GM19372 (cell line): ENCODE measurements around the gene KATNA1.
"Not testable (repeated sequence)": the region's sequence is repeated elsewhere in the genome, so short reads cannot be mapped to it uniquely, and the experiment has no call there.

ENCODE experiments used
- ATAC-seq: cut with Tn5 transposase; IDR thresholded peaks from one replicate; pipeline ENCODE4 v1.9.1; 2021; ENCODE audit warnings: mild to moderate bottlenecking, low read depth, moderate library complexity; ENCODE audit not compliant: unreplicated experiment

Gene KATNA1

GRCh38 chr6:149648148-149649145 is at the start of gene KATNA1:
KATNA1 (minus strand) TSS chr6:149648714; CDS start chr6:149638547, 10,167 bp downstream.
- ATAC-seq, result peak; percentile 89

- ATAC-seq, result no peak
Observed at GRCh38 chr6:149698175-149698574, 49.7 kb upstream of the KATNA1 start.

GRCh38 chr6:149696901-149697300 is 48.4 kb upstream of the KATNA1 start:
- no peak for ATAC-seq

- ATAC-seq, result no peak
Observed at GRCh38 chr6:149694921-149695320, 46.4 kb upstream of the KATNA1 start.

GRCh38 chr6:149691201-149691600 is 42.7 kb upstream of the KATNA1 start:
- ATAC-seq, result no peak

GRCh38 chr6:149686230-149686629 is 37.7 kb upstream of the KATNA1 start:
- ATAC-seq, result no peak

DNA sequence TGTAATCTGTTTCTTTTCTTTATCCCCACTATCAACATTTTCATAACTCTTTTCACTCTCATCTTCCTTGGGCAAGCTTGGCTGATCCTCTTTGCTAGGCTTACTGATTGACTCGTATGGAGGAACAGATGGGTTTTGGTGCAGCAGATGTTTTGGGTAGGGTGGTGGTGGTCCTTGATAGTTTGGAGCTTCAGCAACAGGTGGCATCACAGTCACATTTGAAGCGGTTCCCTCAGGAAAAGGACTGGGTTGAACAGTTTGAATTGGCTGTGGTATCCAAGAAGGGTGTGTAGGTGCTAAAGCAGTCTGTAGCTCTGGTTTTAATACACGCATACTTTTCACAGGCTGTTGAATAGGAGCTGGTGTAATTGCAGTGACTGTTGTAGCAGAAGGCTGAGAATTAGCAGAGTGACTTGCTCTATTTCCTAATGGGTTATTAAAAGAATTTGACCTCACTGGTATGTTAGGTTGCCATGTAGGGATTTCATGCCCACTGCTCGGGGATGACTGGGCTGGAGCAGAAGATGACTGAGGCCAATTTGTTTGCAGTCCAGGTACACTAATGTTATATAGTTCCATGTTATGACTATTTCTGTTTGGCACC is 34.8 kb upstream of the KATNA1 start:
- ATAC-seq, result no peak

DNA sequence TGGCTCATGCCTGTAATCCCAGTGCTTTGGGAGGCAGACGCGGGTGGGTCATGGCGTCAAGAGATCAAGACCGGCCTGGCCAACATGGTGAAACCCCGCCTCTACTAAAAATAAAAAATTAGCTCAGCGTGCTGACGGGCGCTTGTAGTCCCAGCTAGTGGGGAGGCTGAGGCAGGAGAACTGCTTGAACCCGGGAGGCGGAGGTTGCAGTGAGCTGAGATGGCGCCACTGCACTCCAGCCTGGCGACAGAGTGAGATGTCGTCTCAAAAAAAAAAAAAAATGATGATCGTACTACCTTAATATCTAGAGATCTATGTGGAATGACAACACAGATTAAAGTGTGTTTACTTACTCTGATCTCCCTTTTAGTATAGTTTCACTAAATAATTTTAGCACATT is 33.3 kb upstream of the KATNA1 start:
- ATAC-seq, result not testable (repeated sequence)

DNA sequence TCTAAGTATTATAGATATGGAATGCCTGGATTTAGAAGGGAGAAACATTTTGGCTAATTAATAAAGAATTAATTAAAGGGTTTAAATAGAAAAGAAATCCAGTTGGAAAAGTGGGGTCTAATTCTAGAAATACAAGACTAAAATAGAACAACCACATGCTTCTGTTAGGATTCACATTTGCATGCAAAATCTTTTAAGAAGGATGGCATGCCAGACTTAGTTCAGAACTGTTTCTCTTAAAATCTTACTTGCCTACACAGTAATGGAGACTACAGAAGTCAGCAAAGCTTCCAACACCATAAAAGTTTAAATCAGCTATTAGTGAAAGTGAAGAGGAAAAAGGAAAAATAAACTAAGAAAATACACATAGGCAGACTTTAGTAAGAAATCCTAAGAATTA is 32.7 kb upstream of the KATNA1 start:
- no peak for ATAC-seq

GRCh38 chr6:149680503-149680902 is 32.0 kb upstream of the KATNA1 start:
- no peak for ATAC-seq

- not testable (repeated sequence) for ATAC-seq
Observed at GRCh38 chr6:149672265-149672664, 23.8 kb upstream of the KATNA1 start.

DNA sequence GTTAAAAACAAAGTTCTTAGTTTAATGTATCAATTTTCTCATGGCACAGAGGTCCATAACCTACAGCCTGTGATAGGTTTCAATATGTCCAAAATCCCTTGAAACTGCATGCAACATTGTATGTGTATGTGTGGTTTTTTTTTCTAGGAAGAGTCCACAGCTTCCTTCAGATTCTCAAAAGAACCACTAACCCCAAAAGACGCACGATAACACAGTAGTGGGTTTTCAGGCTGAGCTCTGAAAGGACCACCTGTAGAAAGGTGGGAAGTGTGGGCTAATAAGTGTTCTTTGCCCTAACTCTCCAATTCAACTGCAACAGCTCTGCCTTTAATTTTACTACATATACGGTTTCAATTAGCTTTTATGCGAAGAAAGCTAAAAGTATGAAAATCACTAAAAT is 11.5 kb upstream of the KATNA1 start:
- ATAC-seq, result no peak

GRCh38 chr6:149657441-149657840 is 8.9 kb upstream of the KATNA1 start:
- no peak for ATAC-seq

- no peak for ATAC-seq
Observed at GRCh38 chr6:149651056-149651455, 2.5 kb upstream of the KATNA1 start.

GRCh38 chr6:149646599-149646998 is 1.9 kb downstream of the KATNA1 start:
- no peak for ATAC-seq

GRCh38 chr6:149642829-149643580 is 5.5 kb downstream of the KATNA1 start:
- ATAC-seq, result no peak

DNA sequence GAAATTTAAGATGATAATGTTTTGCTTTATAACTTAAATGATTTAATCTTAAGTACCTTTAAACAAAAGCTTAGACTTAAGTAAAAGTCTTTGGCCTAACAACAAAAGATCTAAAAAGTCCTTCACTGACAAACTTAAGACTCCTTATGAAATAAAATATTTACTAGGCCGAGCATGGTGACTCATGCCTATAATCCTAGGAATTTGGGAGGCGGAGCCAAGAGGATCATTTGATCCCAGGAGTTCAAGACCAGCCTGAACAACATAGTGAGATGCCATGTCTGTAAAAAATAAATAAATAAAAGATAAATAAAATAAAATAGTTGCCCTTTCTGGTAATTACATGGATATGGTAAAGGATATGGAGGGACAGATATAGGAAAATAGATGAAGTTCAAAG is 12.4 kb downstream of the KATNA1 start:
- no peak for ATAC-seq

GRCh38 chr6:149634315-149634714 is 14.2 kb downstream of the KATNA1 start:
- no peak for ATAC-seq

DNA sequence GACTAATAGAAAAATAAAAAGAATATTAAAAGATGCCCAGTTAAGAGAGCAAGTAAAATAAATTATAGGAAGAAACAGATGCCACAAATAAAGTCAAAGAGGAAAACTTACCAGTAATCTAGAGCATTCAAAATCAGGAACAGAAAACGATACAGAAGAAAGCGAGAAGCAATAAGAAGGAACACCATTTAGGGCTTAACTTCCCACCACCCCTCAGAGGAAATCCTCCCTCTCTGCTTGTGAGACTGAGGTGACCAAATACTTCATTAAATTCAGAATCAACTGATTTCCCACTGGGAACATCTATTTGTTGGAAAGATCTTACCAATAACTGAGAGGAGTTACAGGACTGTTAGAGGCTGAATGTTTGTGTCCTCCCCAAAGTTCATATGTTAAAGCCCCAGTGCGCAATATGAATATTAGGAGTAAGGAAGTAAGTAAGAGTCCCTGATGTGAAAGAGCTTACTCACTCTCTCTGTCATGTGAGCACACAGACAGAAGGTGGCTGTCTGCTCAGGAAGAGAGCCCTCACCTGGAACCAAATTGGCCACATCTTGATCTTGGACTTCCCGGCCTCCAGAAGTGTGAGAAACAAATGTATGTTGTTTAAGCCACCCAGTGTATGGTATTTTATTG is 19.5 kb downstream of the KATNA1 start:
- peak; percentile 72 for ATAC-seq

DNA sequence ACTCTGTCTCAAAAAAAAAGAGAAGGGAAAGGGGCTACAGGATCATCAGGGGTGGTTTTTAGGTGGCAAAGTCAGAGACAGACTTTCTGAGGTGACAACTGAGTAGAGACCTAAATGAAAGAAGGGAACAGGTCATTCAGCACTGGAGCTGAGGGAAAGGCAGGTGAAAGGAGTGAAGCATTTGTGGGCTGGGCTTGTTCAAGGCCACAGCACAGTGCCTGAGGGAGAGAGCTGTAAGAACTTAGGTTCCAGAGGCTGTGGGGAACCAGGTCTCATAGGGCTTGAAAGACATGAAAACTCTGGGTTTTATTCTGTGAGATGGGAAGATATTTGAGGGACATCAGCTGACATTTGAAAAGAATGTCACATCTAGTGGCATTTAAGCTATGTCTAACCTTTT is 20.8 kb downstream of the KATNA1 start:
- no peak for ATAC-seq

- no peak for ATAC-seq
Observed at GRCh38 chr6:149615805-149616204, 32.7 kb downstream of the KATNA1 start.
